ENCODE measurements around the gene MAST4. TPM values are rescaled to one million over a fixed set of nuclear protein-coding genes. Genes with fewer than 3 reads are reported as not detected.

The MAST4 gene
- total and polyA plus RNA-seq, 2 of the 8 experiments (the other 6 are each of a cell fraction or from before 2014, with no cell fraction given): 1.5 to 2.6 TPM

GRCh38 chr5:66617991-66618768, 22.0 kb downstream of the MAST4 start:
- Histone ChIP-seq H3K4me1 (replicated peaks in 1 of 4; ENCODE audit: control insufficient read depth in 3 of 4, insufficient read depth in 4 of 4, low read length in 3 of 4) (0 out of 7 replicates have a peak, but pooled peaks cover 0 to 2% (median 0%) of the 10 kb centered on the region in 4 experiments), H3K9me3 (ENCODE audit: insufficient read depth in 2 of 2, low read depth in 1 of 2, low read length in 1 of 2) (no peaks in the 10 kb centered on the region), H3K27me3 (replicated peaks in 1 of 4; ENCODE audit: control insufficient read depth in 3 of 4, extremely low read depth in 1 of 4, insufficient read depth in 3 of 4, low read length in 3 of 4) (no peaks in the 10 kb centered on the region), H3K27ac (ENCODE audit: low read depth, low read length) (no peak overlapping the region), H3K23ac (ENCODE audit: insufficient read length) (no peak overlapping the region), H2BK12ac (ENCODE audit: low read depth, low read length) (no peak overlapping the region), H3K36me3 (ENCODE audit: control insufficient read depth in 2 of 4, insufficient read depth in 4 of 4, low read length in 3 of 4) (no peaks in the 10 kb centered on the region), H3K23me2 (ENCODE audit: low read depth, low read length) (no peaks in the 10 kb centered on the region), H3K4me3 (ENCODE audit: extremely low read depth in 1 of 4, insufficient read depth in 2 of 4, low read depth in 3 of 4, low read length in 4 of 4) (no peak overlapping the region), H2AFZ (ENCODE audit: low read length) (no peak overlapping the region), H4K20me1 (replicated peaks in 1 of 2; ENCODE audit: control insufficient read depth in 1 of 2, insufficient read depth in 2 of 2, low read length in 2 of 2) (no peaks in the 10 kb centered on the region), H4K8ac (ENCODE audit: extremely low read depth, insufficient read depth, low read length) (no peak overlapping the region), H3K4ac (replicated peaks; ENCODE audit: insufficient read length, low read depth, low read length) (no peak overlapping the region), H2AK5ac (ENCODE audit: low read depth, low read length) (no peak overlapping the region), H3K79me1 (ENCODE audit: low read depth, low read length) (no peaks in the 10 kb centered on the region; the same call in 1 of the 2 replicates), H3K4me2 (ENCODE audit: insufficient read depth in 1 of 2, low read depth in 2 of 2, low read length in 2 of 2) (no peak overlapping the region), H3K79me2 (ENCODE audit: control insufficient read depth in 1 of 2, insufficient read depth in 2 of 2, low read length in 2 of 2) (no peaks in the 10 kb centered on the region), H2BK120ac (replicated peaks; ENCODE audit: low read depth, low read length) (no peak overlapping the region), H3K14ac (ENCODE audit: insufficient read length) (no peak overlapping the region), H4K5ac (ENCODE audit: insufficient read length, low read depth, low read length) (no peak overlapping the region), H3K56ac (replicated peaks; ENCODE audit: insufficient read length, low read depth, low read length) (no peak overlapping the region), H3K18ac (ENCODE audit: extremely low read depth, low read length) (no peak overlapping the region), H2BK15ac (ENCODE audit: low read length) (no peak overlapping the region), H2BK20ac (ENCODE audit: low read length) (no peak overlapping the region), H2BK5ac (ENCODE audit: low read depth, low read length) (no peak overlapping the region), H3K9ac (replicated peaks in 1 of 4; ENCODE audit: extremely low read depth in 1 of 4, low read depth in 3 of 4, low read length in 3 of 4) (no peak overlapping the region), H4K91ac (replicated peaks; ENCODE audit: insufficient read length, low read length) (no peak overlapping the region)
- FAIRE-seq: no peak
- 85% methylated on average over 13 of the region's 13 CpGs; no CpG with 5 or more reads in 1 of the 2 experiments for WGBS, 2 experiments (ENCODE audit: extremely low coverage in 1 of 2, insufficient coverage in 1 of 2, insufficient read length in 1 of 2, insufficient replicate concordance in 2 of 2, low coverage in 1 of 2, low lambda C conversion rate in 2 of 2, missing lambda C conversion rate in 1 of 2)
- CTCF ChIA-PET (ENCODE audit: partially characterized antibody): interaction anchor here (0.8 kb wide), 1 partner anchor 10 kb away, joined by 3 read pairs; no protein-coding TSS in a partner anchor
- POLR2A ChIA-PET (ENCODE audit: partially characterized antibody): interaction anchor here (0.7 kb wide), 1 partner anchor 28 kb away, joined by 3 read pairs; no protein-coding TSS in a partner anchor
- DNase-seq (ENCODE audit: low read depth in 1 of 2, low spot score in 2 of 2): no peak
- no peak for TF ChIP-seq TAF7 (optimal IDR thresholded peaks at IDR 0.05; ENCODE audit: borderline replicate concordance, low read depth, low read length)
- TF ChIP-seq RNF2 (IDR thresholded peaks at IDR 0.05; ENCODE audit: borderline replicate concordance, low read depth, low read length, missing control alignments, poor library complexity, severe bottlenecking): no peak
- no peak for TF ChIP-seq NANOG (IDR thresholded peaks at IDR 0.05; ENCODE audit: insufficient read depth, low read depth, low read length, poor library complexity, severe bottlenecking)
- TF ChIP-seq KDM4A (IDR thresholded peaks at IDR 0.05; ENCODE audit: low read depth, low read length, severe bottlenecking): no peak
- no peak for TF ChIP-seq SP1 (IDR thresholded peaks at IDR 0.05; ENCODE audit: low read depth, low read length)
- TF ChIP-seq KDM5A (IDR thresholded peaks at IDR 0.05; ENCODE audit: low read length): no peak
- no peak for TF ChIP-seq ATF3 (IDR thresholded peaks at IDR 0.05; ENCODE audit: insufficient read depth, low read depth, low read length)
- TF ChIP-seq CBX5 (IDR thresholded peaks at IDR 0.05; ENCODE audit: low read depth, low read length): no peak
- no peak for TF ChIP-seq SP4 (IDR thresholded peaks at IDR 0.05; ENCODE audit: low read length)

All from H1 (cell line).